Activated T-helper 17 cell treated with anti-CD3 and anti-CD28 coated beads, Interleukin-2, amount 50 U/mL, for 72 hours (primary cell): ENCODE measurements around the gene SUCLA2. TPM values are rescaled to one million over a fixed set of nuclear protein-coding genes. Genes with fewer than 3 reads are reported as not detected.
"Not testable (repeated sequence)": the region's sequence is repeated elsewhere in the genome, so short reads cannot be mapped to it uniquely, and the experiment has no call there.

ENCODE experiments used
- ATAC-seq: fragments of 150-1000 bp; cut with Tn5 transposase; replicated peaks from 2 replicates; pipeline ENCODE4 v1.10.0; 2021; ENCODE audit warnings: mild to moderate bottlenecking, moderate library complexity
- H3K27ac Mint-ChIP-seq: one replicate; pipeline ENCODE4 v1.8.0; 2022; ENCODE audit warnings: mixed read lengths
- H3K27me3 Mint-ChIP-seq: one replicate; pipeline ENCODE4 v1.8.0; 2022; ENCODE audit warnings: mixed read lengths
- H3K36me3 Mint-ChIP-seq: one replicate; pipeline ENCODE4 v1.8.0; 2022; ENCODE audit warnings: low read depth, mild to moderate bottlenecking, mixed read lengths
- H3K4me1 Mint-ChIP-seq: one replicate; pipeline ENCODE4 v1.8.0; 2022; ENCODE audit warnings: mixed read lengths
- H3K4me3 Mint-ChIP-seq: one replicate; pipeline ENCODE4 v1.8.0; 2022; ENCODE audit warnings: mild to moderate bottlenecking, mixed read lengths
- H3K9me3 Mint-ChIP-seq: one replicate; pipeline ENCODE4 v1.8.0; 2022; ENCODE audit warnings: mixed read lengths
- total RNA-seq, 2 donors: library from RNA; stranded (reverse); gene quantifications; one replicate each; pipeline ENCODE4 v1.2.3, GENCODE V29; 2022

Gene SUCLA2
- total RNA-seq, 2 donors from 2014 or later: 30.5 to 43.8 TPM

DNA sequence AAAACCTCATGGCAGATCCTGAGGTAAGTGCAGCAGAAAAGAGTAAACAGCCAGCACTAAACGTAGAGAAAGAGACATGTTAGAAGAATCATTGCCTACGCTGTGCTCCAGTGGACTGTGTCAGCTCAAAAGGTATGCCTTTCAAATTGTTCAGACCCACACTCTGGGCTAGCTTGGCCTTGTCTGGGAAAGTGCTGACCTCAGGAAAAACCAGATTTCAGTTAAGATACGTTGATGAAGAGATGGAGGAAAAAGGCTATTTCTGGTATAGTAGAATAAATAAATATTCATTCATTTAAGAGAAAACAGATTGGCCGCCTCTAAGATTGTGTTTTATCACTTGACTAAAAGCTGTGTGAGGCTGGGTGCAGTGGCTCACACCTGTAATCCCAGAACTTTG, 9.6 kb upstream of the SUCLA2 start:
- Mint-ChIP-seq H3K27ac (no peak overlapping the region), H3K4me1 (no peaks in the 10 kb centered on the region), H3K9me3 (no peaks in the 10 kb centered on the region), H3K4me3 (no peak overlapping the region), H3K27me3 (no peaks in the 10 kb centered on the region), H3K36me3 (no peaks in the 10 kb centered on the region)
- no peak for ATAC-seq

DNA sequence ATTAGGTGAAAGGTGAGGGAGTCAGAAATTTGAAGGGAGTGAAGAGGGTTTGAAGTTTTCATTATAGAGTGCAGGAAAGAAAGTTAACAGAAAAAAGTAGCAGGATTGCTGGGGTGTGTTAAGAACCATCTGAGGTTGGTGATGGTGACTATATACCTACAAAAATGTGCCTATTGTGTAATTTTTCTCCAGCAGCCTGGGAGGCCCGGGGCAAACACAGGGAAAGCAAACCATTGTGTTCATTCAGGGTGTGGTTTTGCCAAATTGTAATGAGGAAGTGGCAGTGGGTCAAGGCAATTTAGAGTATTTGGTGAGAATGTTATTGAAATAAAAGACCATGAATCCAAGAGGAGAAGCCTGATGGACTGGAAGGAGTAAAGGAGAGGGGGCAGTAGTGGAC, 8.2 kb upstream of the SUCLA2 start:
- Mint-ChIP-seq H3K9me3 (no peaks in the 10 kb centered on the region), H3K4me3 (no peak overlapping the region), H3K4me1 (no peaks in the 10 kb centered on the region), H3K27ac (no peak overlapping the region), H3K36me3 (no peaks in the 10 kb centered on the region), H3K27me3 (no peaks in the 10 kb centered on the region)
- ATAC-seq: no peak

DNA sequence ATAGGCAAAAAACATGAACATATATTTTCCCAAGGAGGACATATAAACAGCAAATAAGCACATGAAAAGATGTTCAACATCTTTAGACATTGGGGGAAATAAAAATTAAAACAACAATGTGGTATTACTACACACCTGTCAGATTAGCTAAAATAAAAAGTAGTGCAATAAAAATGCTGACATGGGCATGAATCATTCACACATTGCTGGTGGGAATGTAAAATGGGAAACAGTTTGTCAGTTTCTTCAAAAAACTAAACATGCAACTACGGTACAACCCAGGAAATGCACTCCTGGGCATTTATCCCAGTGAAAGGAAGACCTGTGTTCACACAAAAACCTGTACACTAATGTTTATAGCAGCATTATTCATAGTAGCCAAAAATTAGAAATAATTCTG, 5.3 kb upstream of the SUCLA2 start:
- no peak for ATAC-seq
- no peaks in the 10 kb centered on the region for H3K27me3 Mint-ChIP-seq
- H3K9me3 Mint-ChIP-seq: no peaks in the 10 kb centered on the region
- no peak overlapping the region for H3K4me3 Mint-ChIP-seq
- peaks cover 6% of the 10 kb centered on the region for H3K4me1 Mint-ChIP-seq
- no peaks in the 10 kb centered on the region for H3K36me3 Mint-ChIP-seq
- no peak overlapping the region for H3K27ac Mint-ChIP-seq

DNA sequence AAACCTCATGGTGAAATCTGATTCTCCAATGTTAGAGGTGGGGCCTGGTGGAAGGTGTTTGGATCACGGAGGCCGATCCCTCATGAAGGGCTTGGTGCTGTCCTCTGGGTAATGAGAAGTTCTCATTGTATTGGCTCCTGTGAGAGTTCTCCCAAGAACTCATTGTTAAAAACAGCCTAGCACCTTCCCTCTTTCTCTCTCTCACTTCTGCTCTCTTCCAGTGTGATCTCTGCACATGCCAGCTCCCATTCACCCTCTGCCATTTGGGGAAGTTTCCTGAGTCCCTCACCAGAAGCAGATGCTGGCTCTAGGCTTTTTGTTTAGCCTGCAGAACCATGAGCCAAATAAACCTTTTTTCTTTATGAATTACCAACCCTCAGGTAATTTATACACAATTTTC, 3.1 kb upstream of the SUCLA2 start:
- no peaks in the 10 kb centered on the region for H3K9me3 Mint-ChIP-seq

DNA sequence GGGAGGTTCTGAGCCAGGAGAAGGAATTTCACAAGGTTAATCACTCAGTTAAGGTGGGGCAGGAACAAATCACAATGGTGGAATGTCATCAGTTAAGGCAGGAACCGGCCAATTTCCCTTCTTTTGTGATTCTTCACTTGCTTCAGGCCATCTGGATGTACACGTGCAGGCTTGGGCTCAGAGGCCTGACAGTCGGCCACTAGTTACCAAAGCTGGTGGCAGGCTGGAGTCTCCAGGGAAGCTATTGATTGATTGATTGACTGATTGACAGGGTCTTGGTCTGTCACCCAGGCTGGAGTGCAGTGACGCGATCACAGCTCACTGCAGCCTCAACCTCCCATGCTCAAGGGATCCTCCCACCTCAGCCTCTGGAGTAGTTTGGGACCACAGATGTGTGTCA, 926 bp upstream of the SUCLA2 start:
- Mint-ChIP-seq H3K4me3 (peak overlapping the region; percentile 100), H3K27ac (peak overlapping the region; percentile 98), H3K36me3 (peaks cover 16% of the 10 kb centered on the region), H3K4me1 (peaks cover 16% of the 10 kb centered on the region)
- not testable (repeated sequence) for H3K27me3 Mint-ChIP-seq, H3K9me3 Mint-ChIP-seq, ATAC-seq

More for the DNA sequence above, 3.1 kb upstream of the SUCLA2 start:
- Mint-ChIP-seq H3K4me1 (peaks cover 8% of the 10 kb centered on the region), H3K27me3 (no peaks in the 10 kb centered on the region), H3K4me3 (no peak overlapping the region), H3K36me3 (peaks cover 5% of the 10 kb centered on the region), H3K27ac (no peak overlapping the region)
- ATAC-seq: no peak

DNA sequence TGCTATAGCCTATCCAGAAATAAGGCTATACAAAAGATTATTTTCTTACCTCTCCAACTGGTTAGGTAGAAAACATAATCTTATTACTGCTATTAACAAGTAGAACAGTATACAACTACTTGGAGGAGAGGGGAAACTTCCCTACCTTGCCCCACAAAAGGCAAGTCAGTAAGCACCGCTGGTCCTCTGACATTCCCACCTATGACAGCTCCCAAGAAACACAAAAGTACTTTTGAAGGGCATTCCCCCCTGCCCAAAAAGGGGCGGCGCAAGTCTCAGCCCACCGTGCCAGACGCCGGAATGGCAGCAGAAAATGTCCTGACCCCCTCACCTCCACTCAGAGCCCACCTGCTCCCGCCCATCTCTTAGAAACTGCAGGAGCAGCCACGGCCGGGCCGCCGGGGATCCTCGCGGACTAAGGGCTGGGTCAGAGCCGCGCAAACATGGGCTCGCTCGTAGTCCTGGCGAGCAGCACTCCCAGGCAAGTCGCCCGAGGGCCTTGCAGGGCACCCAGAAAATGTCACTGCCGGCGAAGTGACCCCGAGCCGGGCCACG, 437 bp downstream of the SUCLA2 start:
- no peaks in the 10 kb centered on the region for H3K9me3 Mint-ChIP-seq
- peak overlapping the region; percentile 98 for H3K27ac Mint-ChIP-seq
- peak overlapping the region; percentile 100 for H3K4me3 Mint-ChIP-seq
- peak; percentile 41 for ATAC-seq
- peaks cover 29% of the 10 kb centered on the region for H3K36me3 Mint-ChIP-seq
- peaks cover 17% of the 10 kb centered on the region for H3K4me1 Mint-ChIP-seq
- H3K27me3 Mint-ChIP-seq: no peaks in the 10 kb centered on the region

DNA sequence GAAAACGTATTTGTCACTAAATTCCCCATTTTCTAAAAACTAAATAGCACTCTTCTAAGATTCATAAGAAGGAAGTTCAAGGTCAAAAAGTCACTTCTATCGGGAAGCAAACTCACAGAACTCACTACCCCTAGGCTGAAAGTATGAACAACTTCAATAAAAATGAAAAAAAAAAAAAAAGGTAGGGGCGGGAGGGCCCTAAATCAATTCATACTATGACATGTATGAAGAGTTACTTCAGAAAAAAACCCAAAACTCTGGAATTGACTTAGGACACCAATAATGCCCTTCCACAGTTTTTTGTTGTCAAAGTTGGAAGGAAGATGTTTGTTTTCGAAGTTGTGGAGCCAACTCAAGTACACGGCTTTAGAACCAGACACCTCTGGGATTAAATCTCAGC, 1.1 kb downstream of the SUCLA2 start:
- Mint-ChIP-seq H3K27ac (peak overlapping the region; percentile 98), H3K9me3 (no peaks in the 10 kb centered on the region), H3K27me3 (no peaks in the 10 kb centered on the region), H3K4me1 (peaks cover 17% of the 10 kb centered on the region), H3K4me3 (peak overlapping the region; percentile 100), H3K36me3 (peaks cover 34% of the 10 kb centered on the region)
- ATAC-seq: no peak

DNA sequence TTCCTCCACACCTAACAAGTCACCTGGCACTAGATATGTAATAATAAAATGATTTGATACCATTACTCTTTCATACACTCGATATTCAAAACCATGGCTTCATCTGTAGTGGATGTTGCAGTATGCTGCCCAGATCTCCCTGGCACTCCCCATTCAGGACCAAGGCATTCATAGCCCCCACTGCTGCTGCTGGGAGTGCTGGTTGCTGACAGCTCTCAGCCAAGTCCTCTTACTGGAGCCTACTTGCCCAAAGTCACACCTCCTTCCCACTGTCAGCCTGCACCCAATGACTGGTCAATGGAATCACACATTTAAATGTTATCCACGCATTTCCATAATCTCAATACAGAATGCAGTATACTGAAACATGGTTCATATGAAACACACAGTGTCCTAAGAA, 3.7 kb downstream of the SUCLA2 start:
- Mint-ChIP-seq H3K9me3 (no peaks in the 10 kb centered on the region), H3K4me1 (peaks cover 17% of the 10 kb centered on the region), H3K36me3 (peaks cover 60% of the 10 kb centered on the region), H3K4me3 (no peak overlapping the region), H3K27me3 (no peaks in the 10 kb centered on the region), H3K27ac (no peak overlapping the region)
- ATAC-seq: no peak

DNA sequence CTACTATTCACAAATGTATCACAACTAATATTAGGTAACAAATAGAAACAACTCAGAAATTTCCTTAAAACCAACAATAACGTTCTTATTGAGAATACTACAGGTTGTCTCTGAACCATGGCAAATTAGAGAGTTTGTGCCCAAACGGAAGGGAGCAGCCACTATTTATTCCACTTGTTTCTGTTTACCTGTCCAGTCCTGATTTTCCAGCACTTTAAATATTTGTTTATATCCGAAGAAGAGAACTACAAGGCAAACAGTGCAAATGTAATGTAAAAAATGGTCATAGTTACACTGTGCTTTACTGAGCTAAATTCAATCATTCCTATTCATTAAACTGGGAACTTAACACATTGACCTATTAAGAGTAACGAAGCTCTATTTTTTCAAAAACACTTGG, 9.2 kb downstream of the SUCLA2 start:
- no peak overlapping the region for H3K27ac Mint-ChIP-seq
- H3K4me1 Mint-ChIP-seq: no peaks in the 10 kb centered on the region
- H3K27me3 Mint-ChIP-seq: no peaks in the 10 kb centered on the region
- no peak for ATAC-seq
- H3K9me3 Mint-ChIP-seq: no peaks in the 10 kb centered on the region
- peaks cover 94% of the 10 kb centered on the region for H3K36me3 Mint-ChIP-seq
- no peak overlapping the region for H3K4me3 Mint-ChIP-seq

DNA sequence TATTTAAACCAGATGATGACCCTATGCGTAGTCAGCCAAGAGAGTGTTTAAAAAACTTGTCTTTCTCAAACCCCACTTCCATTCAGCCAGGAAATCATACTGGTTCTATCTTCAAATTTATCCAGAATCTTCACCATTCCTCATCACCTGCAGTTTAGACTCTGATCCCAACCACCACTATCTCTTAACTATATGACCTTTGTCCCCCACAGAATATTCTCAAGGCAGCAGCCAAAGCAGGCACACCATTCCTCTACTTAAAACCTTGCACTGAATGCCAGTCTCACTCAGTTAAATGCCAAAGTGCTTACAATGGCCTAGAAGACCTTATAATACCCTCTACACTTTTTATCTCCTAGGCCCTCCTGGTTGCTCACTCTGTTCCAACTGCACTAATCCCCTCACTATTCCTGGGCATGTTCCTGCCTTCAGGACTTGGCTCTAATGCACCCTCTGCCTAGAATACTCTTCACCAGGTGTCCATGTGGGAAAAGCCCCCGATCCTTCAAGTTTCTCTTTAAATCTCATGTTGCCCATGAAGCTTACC, 10.1 kb downstream of the SUCLA2 start:
- Mint-ChIP-seq H3K27ac (no peak overlapping the region), H3K9me3 (no peaks in the 10 kb centered on the region), H3K27me3 (no peaks in the 10 kb centered on the region), H3K36me3 (peaks cover 94% of the 10 kb centered on the region), H3K4me3 (no peak overlapping the region), H3K4me1 (no peaks in the 10 kb centered on the region)
- ATAC-seq: no peak

DNA sequence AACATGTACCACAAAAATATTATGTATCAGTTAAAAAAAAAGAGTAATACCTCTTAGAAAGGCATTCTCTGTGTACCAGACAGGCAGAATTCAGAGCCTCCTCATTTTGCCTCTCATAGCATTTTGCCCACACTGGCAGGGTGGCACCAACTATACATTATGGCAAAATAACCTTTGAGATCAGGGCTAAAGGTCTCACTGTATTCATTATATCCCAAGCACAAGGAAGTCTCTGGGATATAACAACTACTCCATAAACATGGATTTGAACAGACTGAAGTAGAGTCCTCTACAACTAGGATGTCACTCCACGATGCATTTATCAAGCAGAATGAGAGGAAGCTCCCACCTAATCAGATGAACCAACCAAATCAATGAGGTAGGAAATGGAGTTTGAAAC, 10.6 kb downstream of the SUCLA2 start:
- Mint-ChIP-seq H3K27me3 (no peaks in the 10 kb centered on the region), H3K27ac (no peak overlapping the region), H3K9me3 (no peaks in the 10 kb centered on the region), H3K4me3 (no peak overlapping the region), H3K36me3 (peaks cover 96% of the 10 kb centered on the region), H3K4me1 (no peaks in the 10 kb centered on the region)
- ATAC-seq: no peak

DNA sequence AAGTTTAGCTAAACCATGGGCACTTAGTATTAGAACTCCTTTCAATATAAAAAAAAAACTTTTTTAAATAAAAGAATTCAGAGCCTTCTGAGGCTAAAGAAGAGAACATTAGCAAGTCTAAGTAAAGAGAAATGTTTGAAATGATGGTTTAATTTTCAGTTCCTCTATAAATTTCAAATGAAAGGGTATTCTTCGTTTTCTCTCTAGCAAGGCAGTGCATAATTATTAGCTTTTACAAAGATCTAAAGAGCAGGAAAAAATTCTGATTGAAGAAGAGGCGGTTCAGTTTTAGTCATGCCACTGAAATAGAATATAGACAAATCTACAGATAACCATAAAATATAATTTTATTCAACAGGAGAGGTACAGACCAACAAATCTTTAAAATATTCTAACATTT, 18.0 kb downstream of the SUCLA2 start:
- no peaks in the 10 kb centered on the region for H3K4me1 Mint-ChIP-seq
- ATAC-seq: no peak
- H3K36me3 Mint-ChIP-seq: peaks cover 57% of the 10 kb centered on the region
- no peaks in the 10 kb centered on the region for H3K9me3 Mint-ChIP-seq
- H3K27ac Mint-ChIP-seq: no peak overlapping the region
- H3K27me3 Mint-ChIP-seq: no peaks in the 10 kb centered on the region
- no peak overlapping the region for H3K4me3 Mint-ChIP-seq

DNA sequence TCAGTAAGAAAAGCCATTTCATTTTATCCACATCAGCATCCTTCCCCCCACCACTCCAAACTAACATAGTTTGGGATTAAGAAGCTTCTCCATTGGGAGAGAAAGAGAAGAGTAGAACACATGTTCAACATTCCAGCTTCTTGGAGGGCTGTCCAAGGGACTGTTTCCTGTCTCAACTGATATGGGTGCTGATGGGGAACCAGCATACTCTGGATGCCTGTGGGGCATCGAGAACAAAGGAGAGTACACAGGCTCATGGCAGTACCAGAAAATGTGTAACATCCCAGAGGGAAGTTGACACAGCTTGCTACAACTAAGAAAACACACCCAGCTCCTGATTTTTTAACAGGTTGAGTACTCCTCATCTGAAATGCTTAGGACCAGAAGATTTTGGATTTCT, 24.7 kb downstream of the SUCLA2 start:
- no peaks in the 10 kb centered on the region for H3K27me3 Mint-ChIP-seq
- H3K4me1 Mint-ChIP-seq: peaks cover 4% of the 10 kb centered on the region
- H3K27ac Mint-ChIP-seq: no peak overlapping the region
- H3K9me3 Mint-ChIP-seq: peaks cover 4% of the 10 kb centered on the region
- ATAC-seq: no peak
- H3K36me3 Mint-ChIP-seq: peaks cover 75% of the 10 kb centered on the region
- no peak overlapping the region for H3K4me3 Mint-ChIP-seq

DNA sequence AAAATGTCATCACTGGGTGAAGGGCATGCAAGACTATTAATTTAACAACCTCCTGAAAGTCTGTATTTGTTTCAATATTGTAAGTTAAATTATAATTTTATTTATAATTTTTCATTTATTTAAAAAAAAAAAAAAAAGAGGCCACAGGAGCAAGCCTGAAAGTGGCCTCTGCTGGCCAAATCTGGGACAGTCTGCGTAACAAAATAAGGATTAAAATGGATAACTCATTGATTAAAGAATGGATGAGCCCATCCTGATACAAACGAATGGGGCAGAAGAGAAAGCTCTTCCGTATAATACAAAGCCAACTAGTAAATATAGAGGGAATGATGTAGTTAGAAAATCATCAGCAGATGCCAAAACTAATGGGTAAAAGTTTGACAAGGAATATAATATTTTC, 36.2 kb downstream of the SUCLA2 start:
- Mint-ChIP-seq H3K27ac (no peak overlapping the region), H3K36me3 (peaks cover 92% of the 10 kb centered on the region), H3K4me1 (no peaks in the 10 kb centered on the region), H3K9me3 (peaks cover 5% of the 10 kb centered on the region), H3K4me3 (no peak overlapping the region), H3K27me3 (no peaks in the 10 kb centered on the region)
- ATAC-seq: no peak

DNA sequence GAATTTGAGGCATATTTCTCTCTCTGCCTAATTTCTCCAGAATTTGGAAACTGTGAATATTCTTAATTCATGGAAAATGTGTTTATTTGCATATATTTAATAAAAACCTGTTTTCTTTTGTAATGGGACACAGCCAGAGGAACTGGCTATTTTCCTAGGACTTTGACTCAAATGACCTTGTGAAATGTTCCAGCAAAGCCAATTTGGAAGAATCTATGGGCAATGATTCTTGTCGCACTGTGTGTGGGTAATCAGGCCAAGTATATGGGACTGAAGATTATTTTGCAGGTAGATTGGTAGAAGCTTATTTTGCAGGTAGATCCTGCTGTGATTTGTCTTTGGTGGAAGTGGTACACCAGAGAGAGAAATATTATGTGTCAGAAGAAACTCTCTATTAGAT, 38.8 kb downstream of the SUCLA2 start:
- no peak for ATAC-seq
- Mint-ChIP-seq H3K9me3 (peaks cover 12% of the 10 kb centered on the region), H3K27me3 (no peaks in the 10 kb centered on the region), H3K4me3 (no peak overlapping the region), H3K36me3 (peaks cover 98% of the 10 kb centered on the region), H3K27ac (no peak overlapping the region), H3K4me1 (no peaks in the 10 kb centered on the region)
